ENCODE results near the gene KRTAP12-1. TPM values are rescaled to one million over a fixed set of nuclear protein-coding genes. Genes with fewer than 3 reads are reported as not detected.

KRTAP12-1 gene
- total RNA-seq, 1 donor from 2014 or later: not detected

DNA sequence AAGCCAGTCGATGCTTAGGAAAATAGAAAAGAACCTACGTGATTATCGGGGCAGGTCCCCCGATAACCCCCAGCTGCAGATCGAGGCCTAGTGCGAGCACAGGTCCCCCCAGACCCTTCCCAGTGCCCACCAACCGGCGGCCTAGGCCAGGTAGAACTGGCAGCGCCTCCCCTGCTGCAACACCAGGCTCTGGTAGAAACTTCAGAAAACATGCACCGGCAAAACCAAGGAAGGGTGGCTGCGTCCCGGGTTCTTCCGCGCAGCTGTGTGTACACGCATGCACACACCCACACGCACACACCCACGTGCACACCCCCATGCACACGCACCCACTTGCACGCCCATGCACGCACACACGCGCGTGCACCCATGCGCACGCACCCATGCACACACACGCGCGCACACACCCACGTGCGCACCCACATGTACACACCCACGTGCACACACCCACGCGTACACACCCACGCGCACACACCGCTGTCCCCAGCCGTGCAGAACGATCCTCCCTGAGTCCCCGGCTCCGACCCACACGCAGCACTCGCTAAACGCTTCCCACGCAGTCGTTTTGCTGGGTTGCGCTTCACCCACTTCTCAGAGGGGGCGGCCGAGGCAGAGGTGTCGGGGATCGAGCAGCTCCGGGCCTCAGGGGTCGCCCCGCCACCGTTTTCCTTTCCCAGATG, 24.2 kb upstream of the KRTAP12-1 start:
- Mint-ChIP-seq H3K27me3 (ENCODE audit: unreplicated experiment) (peaks cover 32% of the 10 kb centered on the region), H3K36me3 (ENCODE audit: unreplicated experiment) (no peaks in the 10 kb centered on the region), H3K4me1 (ENCODE audit: low read depth, unreplicated experiment) (peaks cover 12% of the 10 kb centered on the region), H3K27ac (ENCODE audit: unreplicated experiment) (no peak overlapping the region), H3K4me3 (ENCODE audit: unreplicated experiment) (no peak overlapping the region), H3K9me3 (ENCODE audit: unreplicated experiment) (peaks cover 2% of the 10 kb centered on the region)
- DNase-seq: no peak
- TF ChIP-seq CTCF (IDR thresholded peaks at IDR 0.05; ENCODE audit: partially characterized antibody, unreplicated experiment): no peak

GRCh38 chr21:44704636-44705001, 22.7 kb upstream of the KRTAP12-1 start:
- Mint-ChIP-seq H3K27ac (ENCODE audit: unreplicated experiment) (no peak overlapping the region), H3K27me3 (ENCODE audit: unreplicated experiment) (peaks cover 30% of the 10 kb centered on the region), H3K4me3 (ENCODE audit: unreplicated experiment) (no peak overlapping the region), H3K36me3 (ENCODE audit: unreplicated experiment) (no peaks in the 10 kb centered on the region), H3K4me1 (ENCODE audit: low read depth, unreplicated experiment) (peaks cover 10% of the 10 kb centered on the region), H3K9me3 (ENCODE audit: unreplicated experiment) (peaks cover 4% of the 10 kb centered on the region)
- no peak for DNase-seq
- no peak for TF ChIP-seq CTCF (IDR thresholded peaks at IDR 0.05; ENCODE audit: partially characterized antibody, unreplicated experiment)

GRCh38 chr21:44703731-44704635, 22.0 kb upstream of the KRTAP12-1 start:
- peaks cover 29% of the 10 kb centered on the region for H3K27me3 Mint-ChIP-seq (ENCODE audit: unreplicated experiment)
- peaks cover 7% of the 10 kb centered on the region for H3K4me1 Mint-ChIP-seq (ENCODE audit: low read depth, unreplicated experiment)
- H3K9me3 Mint-ChIP-seq (ENCODE audit: unreplicated experiment): peaks cover 4% of the 10 kb centered on the region
- H3K36me3 Mint-ChIP-seq (ENCODE audit: unreplicated experiment): no peaks in the 10 kb centered on the region
- no peak overlapping the region for H3K27ac Mint-ChIP-seq (ENCODE audit: unreplicated experiment)
- no peak for TF ChIP-seq CTCF (IDR thresholded peaks at IDR 0.05; ENCODE audit: partially characterized antibody, unreplicated experiment)
- no peak overlapping the region for H3K4me3 Mint-ChIP-seq (ENCODE audit: unreplicated experiment)
- no peak for DNase-seq

- Mint-ChIP-seq H3K9me3 (ENCODE audit: unreplicated experiment) (peaks cover 4% of the 10 kb centered on the region), H3K27ac (ENCODE audit: unreplicated experiment) (no peak overlapping the region), H3K36me3 (ENCODE audit: unreplicated experiment) (no peaks in the 10 kb centered on the region), H3K4me1 (ENCODE audit: low read depth, unreplicated experiment) (peaks cover 8% of the 10 kb centered on the region), H3K27me3 (ENCODE audit: unreplicated experiment) (peaks cover 30% of the 10 kb centered on the region), H3K4me3 (ENCODE audit: unreplicated experiment) (no peak overlapping the region)
- no peak for DNase-seq
- no peak for TF ChIP-seq CTCF (IDR thresholded peaks at IDR 0.05; ENCODE audit: partially characterized antibody, unreplicated experiment)
Observed at GRCh38 chr21:44702973-44703730, 21.2 kb upstream of the KRTAP12-1 start.
